ENCODE results near the gene ZNF469.

GRCh38 chr16:88403794-88404581 is 21.2 kb downstream of the ZNF469 start:
- TF ChIP-seq, protein P1, sequence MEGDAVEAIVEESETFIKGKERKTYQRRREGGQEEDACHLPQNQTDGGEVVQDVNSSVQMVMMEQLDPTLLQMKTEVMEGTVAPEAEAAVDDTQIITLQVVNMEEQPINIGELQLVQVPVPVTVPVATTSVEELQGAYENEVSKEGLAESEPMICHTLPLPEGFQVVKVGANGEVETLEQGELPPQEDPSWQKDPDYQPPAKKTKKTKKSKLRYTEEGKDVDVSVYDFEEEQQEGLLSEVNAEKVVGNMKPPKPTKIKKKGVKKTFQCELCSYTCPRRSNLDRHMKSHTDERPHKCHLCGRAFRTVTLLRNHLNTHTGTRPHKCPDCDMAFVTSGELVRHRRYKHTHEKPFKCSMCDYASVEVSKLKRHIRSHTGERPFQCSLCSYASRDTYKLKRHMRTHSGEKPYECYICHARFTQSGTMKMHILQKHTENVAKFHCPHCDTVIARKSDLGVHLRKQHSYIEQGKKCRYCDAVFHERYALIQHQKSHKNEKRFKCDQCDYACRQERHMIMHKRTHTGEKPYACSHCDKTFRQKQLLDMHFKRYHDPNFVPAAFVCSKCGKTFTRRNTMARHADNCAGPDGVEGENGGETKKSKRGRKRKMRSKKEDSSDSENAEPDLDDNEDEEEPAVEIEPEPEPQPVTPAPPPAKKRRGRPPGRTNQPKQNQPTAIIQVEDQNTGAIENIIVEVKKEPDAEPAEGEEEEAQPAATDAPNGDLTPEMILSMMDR (IDR thresholded peaks at IDR 0.05): no peak
- TF ChIP-seq POLR2A (IDR thresholded peaks at IDR 0.05) (no peak), EP300 (IDR thresholded peaks at IDR 0.05) (no peak)
